GM18909 (cell line): ENCODE results near the gene QRFP.

ENCODE experiments used
- ATAC-seq: cut with Tn5 transposase; IDR thresholded peaks from one replicate; pipeline ENCODE4 v1.9.1; 2021; ENCODE audit warnings: mild to moderate bottlenecking; ENCODE audit not compliant: unreplicated experiment, poor library complexity

QRFP gene

GRCh38 chr9:130878295-130878694, 18.3 kb downstream of the QRFP start:
- ATAC-seq: no peak

GRCh38 chr9:130877300-130877699, 19.3 kb downstream of the QRFP start:
- ATAC-seq: no peak

GRCh38 chr9:130874783-130875182, 21.8 kb downstream of the QRFP start:
- no peak for ATAC-seq

- ATAC-seq: no peak
Measured at GRCh38 chr9:130873966-130874365, 22.6 kb downstream of the QRFP start.

GRCh38 chr9:130872912-130873503, 23.6 kb downstream of the QRFP start:
- ATAC-seq: no peak

GRCh38 chr9:130872508-130872907, 24.1 kb downstream of the QRFP start:
- no peak for ATAC-seq

GRCh38 chr9:130872093-130872492, 24.5 kb downstream of the QRFP start:
- no peak for ATAC-seq

- ATAC-seq: no peak
Measured at GRCh38 chr9:130871395-130872062, 25.1 kb downstream of the QRFP start.

- ATAC-seq: no peak
Measured at GRCh38 chr9:130870491-130871381, 25.9 kb downstream of the QRFP start.

- ATAC-seq: no peak
Measured at GRCh38 chr9:130869250-130869649, 27.4 kb downstream of the QRFP start.

GRCh38 chr9:130868230-130868629, 28.4 kb downstream of the QRFP start:
- no peak for ATAC-seq

GRCh38 chr9:130867556-130867955, 29.1 kb downstream of the QRFP start:
- ATAC-seq: no peak

- no peak for ATAC-seq
Measured at GRCh38 chr9:130866474-130866965, 30.1 kb downstream of the QRFP start.

GRCh38 chr9:130865921-130866320, 30.7 kb downstream of the QRFP start:
- ATAC-seq: no peak

GRCh38 chr9:130864541-130864940, 32.1 kb downstream of the QRFP start:
- no peak for ATAC-seq

GRCh38 chr9:130862747-130863146, 33.9 kb downstream of the QRFP start:
- ATAC-seq: no peak

- no peak for ATAC-seq
Measured at GRCh38 chr9:130862217-130862616, 34.4 kb downstream of the QRFP start.

GRCh38 chr9:130861372-130862180, 35.0 kb downstream of the QRFP start:
- no peak for ATAC-seq

- no peak for ATAC-seq
Measured at GRCh38 chr9:130860458-130861316, 35.9 kb downstream of the QRFP start.
